AG04450 (cell line): ENCODE data around the gene TRMT2A. TPM values are rescaled to one million over a fixed set of nuclear protein-coding genes. Genes with fewer than 3 reads are reported as not detected.

Source experiments
- CTCF ChIA-PET: fragments of 300-600, 350-600 bp; formaldehyde crosslinking; extraction: SDS; loops from one replicate; lab custom pipeline; 2022; ENCODE audit warnings: antibody characterized with exemption, inconsistent platforms; lab: Charles Lee
- POLR2A ChIA-PET: fragments of 350-600 bp; formaldehyde crosslinking; extraction: SDS; loops from one replicate; lab custom pipeline; 2021; ENCODE audit warnings: antibody characterized with exemption, inconsistent platforms; lab: Yijun Ruan, JAX
- DNase-seq: peaks from one replicate; pipeline ENCODE4 v3.0.0-alpha.2; 2011; ENCODE audit warnings: low read depth, low spot score
- H3K27ac ChIP-seq: one replicate; pipeline ENCODE4 v1.5.1; 2012; ENCODE audit warnings: low read depth, low read length, control low read depth
- H3K27me3 ChIP-seq: one replicate; pipeline ENCODE4 v1.6.0; 2012; ENCODE audit warnings: low read length; ENCODE audit not compliant: control insufficient read depth, insufficient read depth
- H3K4me3 ChIP-seq: 2 replicates; pipeline ENCODE4 v1.5.1; 2011; ENCODE audit warnings: mild to moderate bottlenecking, low read depth, low read length, control low read depth
- H3K9me3 ChIP-seq: 2 replicates; pipeline ENCODE4 v1.5.1; 2012; ENCODE audit warnings: low read length; ENCODE audit not compliant: control insufficient read depth, insufficient read depth
- CTCF ChIP-seq: IDR thresholded peaks from 2 replicates; pipeline ENCODE4 v1.5.1; 2011; ENCODE audit warnings: low read depth, low read length, control low read depth, inconsistent platforms
- polyA plus RNA-seq: library from polyadenylated mRNA; depleted of rRNA; stranded (reverse); fragments of >200 nt; gene quantifications from 2 replicates; pipeline ENCODE4 v1.2.3, GENCODE V29; 2011

The TRMT2A gene
- polyA plus RNA-seq, 1 experiment: 15.6 TPM

- ChIA-PET POLR2A (no interaction called here), CTCF (no interaction called here)
- no peaks in the 10 kb centered on the region for H3K27me3 ChIP-seq
- H3K9me3 ChIP-seq: no peaks in the 10 kb centered on the region; the same call in 1 of the 2 replicates
- no peak overlapping the region for H3K27ac ChIP-seq
- DNase-seq: no peak
- H3K4me3 ChIP-seq: no peak overlapping the region
- no peak for TF ChIP-seq CTCF
Observed at GRCh38 chr22:20113551-20114310, 3.3 kb downstream of the TRMT2A start.

- Histone ChIP-seq H3K27ac (no peak overlapping the region), H3K9me3 (no peaks in the 10 kb centered on the region; the same call in 1 of the 2 replicates), H3K27me3 (no peaks in the 10 kb centered on the region), H3K4me3 (no peak overlapping the region)
- ChIA-PET CTCF (no interaction called here), POLR2A (no interaction called here)
- no peak for TF ChIP-seq CTCF
- no peak for DNase-seq
Observed at GRCh38 chr22:20112623-20113511, 4.2 kb downstream of the TRMT2A start.

- CTCF ChIA-PET: interaction anchor here (0.6 kb wide), 2 partner anchors 43 to 192 kb away, joined by 3 to 6 read pairs; no protein-coding TSS in a partner anchor
- Histone ChIP-seq H3K4me3 (no peak overlapping the region), H3K9me3 (no peaks in the 10 kb centered on the region; the same call in 1 of the 2 replicates), H3K27me3 (no peaks in the 10 kb centered on the region), H3K27ac (no peak overlapping the region)
- POLR2A ChIA-PET: interaction anchor here (0.7 kb wide), 1 partner anchor 32 kb away, joined by 3 read pairs; no protein-coding TSS in a partner anchor
- TF ChIP-seq CTCF: no peak
- no peak for DNase-seq
Observed at GRCh38 chr22:20111689-20112622, 5.1 kb downstream of the TRMT2A start.

- no peak overlapping the region for H3K27ac ChIP-seq
- no peak overlapping the region for H3K4me3 ChIP-seq
- no peaks in the 10 kb centered on the region for H3K27me3 ChIP-seq
- H3K9me3 ChIP-seq: no peaks in the 10 kb centered on the region; the same call in 1 of the 2 replicates
- CTCF ChIA-PET: interaction anchor here (0.6 to 1.0 kb wide), 3 partner anchors 21 to 193 kb away, joined by 3 to 6 read pairs (median 3); no protein-coding TSS in a partner anchor
- DNase-seq: no peak
- TF ChIP-seq CTCF: peak; percentile 53
- POLR2A ChIA-PET: interaction anchor here (0.7 kb wide), 1 partner anchor 32 kb away, joined by 3 read pairs; no protein-coding TSS in a partner anchor
Observed at GRCh38 chr22:20111045-20111688, 5.9 kb downstream of the TRMT2A start.
